Breast epithelium (tissue), 3 donors: ENCODE data around the gene TBC1D8.

Experiments
- CTCF ChIP-seq, 3 donors: fragments of 450-650 bp; IDR thresholded peaks; one replicate each; pipeline ENCODE4 v1.5.1; 2016 to 2017; ENCODE audit warnings: antibody characterized with exemption in 3 of 3, mild to moderate bottlenecking in 3 of 3, moderate library complexity in 3 of 3
- POLR2A ChIP-seq: fragments of 450-650 bp; IDR thresholded peaks from one replicate; pipeline ENCODE4 v1.6.1; 2016; ENCODE audit warnings: antibody characterized with exemption, mild to moderate bottlenecking, moderate library complexity

DNA sequence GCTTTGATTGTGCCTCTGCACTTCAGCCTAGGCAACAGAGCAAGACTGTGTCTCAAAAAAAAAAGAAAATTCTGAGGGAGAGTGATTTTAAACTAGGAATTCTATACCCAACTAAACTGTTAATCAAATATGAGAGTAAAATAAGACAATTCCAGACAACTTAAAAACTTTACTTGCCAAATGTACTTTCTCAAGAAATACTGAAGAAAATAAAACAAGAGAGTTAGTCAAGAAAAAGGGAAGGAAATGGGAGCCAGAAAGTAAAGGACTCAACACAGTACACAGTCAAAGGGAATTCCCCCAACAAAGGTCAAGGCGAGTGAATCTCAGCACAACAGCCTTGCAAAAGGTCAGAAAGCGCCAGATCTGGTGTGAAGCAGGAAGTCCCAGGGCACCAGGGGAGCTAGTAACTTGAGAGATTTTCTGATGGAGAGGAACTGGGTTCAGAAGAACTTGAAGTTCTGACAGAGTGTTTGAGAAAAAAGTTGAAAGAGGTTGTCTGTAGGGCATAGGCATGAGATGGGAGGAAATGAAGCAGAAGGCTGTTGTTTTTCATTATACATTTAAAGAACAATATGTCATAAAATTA, 22.6 kb upstream of the TBC1D8 start:
- TF ChIP-seq CTCF (IDR thresholded peaks at IDR 0.05), result no peak
- TF ChIP-seq POLR2A, result no peak
